ENCODE results near the gene TBCEL. TPM values are rescaled to one million over a fixed set of nuclear protein-coding genes. Genes with fewer than 3 reads are reported as not detected.
A peak's percentile ranks its signal among the peaks of the same experiment; 100 is the strongest.

The TBCEL gene
- total RNA-seq, 1 experiment from 2014 or later: 23.2 TPM

DNA sequence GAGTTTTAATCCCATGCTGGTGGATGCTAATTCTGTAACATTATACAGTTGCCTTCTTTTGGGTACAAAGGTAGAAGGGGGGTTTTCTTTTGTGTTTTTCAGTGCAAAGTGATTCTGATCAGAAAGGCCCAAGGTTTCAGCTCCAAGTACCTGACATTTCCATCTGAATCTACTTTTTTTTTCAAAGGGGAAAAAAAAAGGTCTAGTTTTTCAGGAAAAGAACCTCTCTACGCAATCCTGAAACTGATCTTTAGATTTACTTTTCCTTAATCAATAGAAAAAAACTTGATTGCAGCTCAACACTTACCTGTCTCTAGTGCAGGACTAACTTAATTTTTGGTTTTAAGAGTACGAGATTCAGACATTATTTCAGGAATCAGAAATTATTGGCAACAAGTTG is 77.0 kb downstream of the TBCEL start, which contains the start of gene TECTA:
Gene TECTA (plus strand): TSS at position 301 of the 400 bp plus-strand sequence. CDS start 1,423 bp downstream, outside the sequence.
- H3K9me3 ChIP-seq (ENCODE audit: control insufficient read depth, insufficient read depth, low read depth, low read length): no peaks in the 10 kb centered on the region
- H3K4me3 ChIP-seq (ENCODE audit: low read depth in 2 of 2, low read length in 2 of 2): no peak within 1 kb of the TSS
- ChIA-PET CTCF (no interaction called here), POLR2A (no interaction called here)
- H3K4me1 ChIP-seq (ENCODE audit: control insufficient read depth, insufficient read depth, low read length): 0 out of 2 replicates have a peak, but pooled peaks cover 3% of the 10 kb centered on the region
- intact Hi-C loops (cut with micrococcal nuclease; ENCODE audit: unreplicated experiment): no loop called here
- ATAC-seq (no peak), DNase-seq (ENCODE audit: low read depth, low spot score) (no peak)
- BruUV-seq (replicated peaks): no TSS peak
- in situ Hi-C loops (cut with HindIII; ENCODE audit: low pct_unique_long_range_greater_than_20kb, low sequenced_read_pairs): no loop called here
- no peak within 1 kb of the TSS for H3K27ac ChIP-seq (ENCODE audit: low read length)
- TF ChIP-seq, protein P1, sequence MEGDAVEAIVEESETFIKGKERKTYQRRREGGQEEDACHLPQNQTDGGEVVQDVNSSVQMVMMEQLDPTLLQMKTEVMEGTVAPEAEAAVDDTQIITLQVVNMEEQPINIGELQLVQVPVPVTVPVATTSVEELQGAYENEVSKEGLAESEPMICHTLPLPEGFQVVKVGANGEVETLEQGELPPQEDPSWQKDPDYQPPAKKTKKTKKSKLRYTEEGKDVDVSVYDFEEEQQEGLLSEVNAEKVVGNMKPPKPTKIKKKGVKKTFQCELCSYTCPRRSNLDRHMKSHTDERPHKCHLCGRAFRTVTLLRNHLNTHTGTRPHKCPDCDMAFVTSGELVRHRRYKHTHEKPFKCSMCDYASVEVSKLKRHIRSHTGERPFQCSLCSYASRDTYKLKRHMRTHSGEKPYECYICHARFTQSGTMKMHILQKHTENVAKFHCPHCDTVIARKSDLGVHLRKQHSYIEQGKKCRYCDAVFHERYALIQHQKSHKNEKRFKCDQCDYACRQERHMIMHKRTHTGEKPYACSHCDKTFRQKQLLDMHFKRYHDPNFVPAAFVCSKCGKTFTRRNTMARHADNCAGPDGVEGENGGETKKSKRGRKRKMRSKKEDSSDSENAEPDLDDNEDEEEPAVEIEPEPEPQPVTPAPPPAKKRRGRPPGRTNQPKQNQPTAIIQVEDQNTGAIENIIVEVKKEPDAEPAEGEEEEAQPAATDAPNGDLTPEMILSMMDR (IDR thresholded peaks at IDR 0.05): no peak
- no peak for TF ChIP-seq TCF7L2 (IDR thresholded peaks at IDR 0.05; ENCODE audit: low read depth, low read length)
- peaks cover 22% of the 10 kb centered on the region for H3K27me3 ChIP-seq (ENCODE audit: control insufficient read depth, insufficient read depth, low read length)
- H3K36me3 ChIP-seq (ENCODE audit: control insufficient read depth, insufficient read depth, low read length): no peaks in the 10 kb centered on the region

DNA sequence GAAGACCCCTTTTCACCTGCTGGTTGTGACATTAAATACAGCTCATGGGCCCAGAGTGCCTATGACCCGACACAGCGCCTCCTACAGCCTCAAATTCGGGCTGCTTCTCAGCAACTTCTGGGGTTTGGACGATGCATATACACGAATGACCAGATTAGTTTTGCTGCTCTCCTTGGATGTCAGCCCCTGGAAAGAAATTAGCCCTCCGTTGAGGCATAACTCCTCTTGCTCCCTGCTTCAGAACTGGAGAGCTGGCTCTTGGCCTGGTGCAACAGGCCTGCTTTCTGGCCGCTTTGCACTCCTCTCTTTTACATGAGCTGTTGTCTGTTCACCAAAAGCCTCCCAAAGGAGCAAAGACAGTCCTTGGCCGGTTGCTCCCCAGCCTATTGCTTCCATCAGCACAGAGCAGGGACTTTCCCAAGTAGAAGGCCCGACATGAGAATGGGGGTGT is 80.4 kb downstream of the TBCEL start:
- intact Hi-C loops (cut with micrococcal nuclease; ENCODE audit: unreplicated experiment) (no loop called here), in situ Hi-C loops (cut with HindIII; ENCODE audit: low pct_unique_long_range_greater_than_20kb, low sequenced_read_pairs) (no loop called here)
- TF ChIP-seq, protein P1 (IDR thresholded peaks at IDR 0.05): peak; percentile 45
- no peak for TF ChIP-seq TCF7L2 (IDR thresholded peaks at IDR 0.05; ENCODE audit: low read depth, low read length)
- ChIA-PET POLR2A (no interaction called here), CTCF (no interaction called here)
- no peak overlapping the region for H3K4me3 ChIP-seq (ENCODE audit: low read depth in 2 of 2, low read length in 2 of 2)
- BruUV-seq (replicated peaks): no TSS peak
- DNase-seq (ENCODE audit: low read depth, low spot score): no peak
- H3K4me1 ChIP-seq (ENCODE audit: control insufficient read depth, insufficient read depth, low read length): 0 out of 2 replicates have a peak, but pooled peaks cover 3% of the 10 kb centered on the region
- H3K27me3 ChIP-seq (ENCODE audit: control insufficient read depth, insufficient read depth, low read length): peaks cover 24% of the 10 kb centered on the region
- no peaks in the 10 kb centered on the region for H3K9me3 ChIP-seq (ENCODE audit: control insufficient read depth, insufficient read depth, low read depth, low read length)
- no peaks in the 10 kb centered on the region for H3K36me3 ChIP-seq (ENCODE audit: control insufficient read depth, insufficient read depth, low read length)
- no peak for ATAC-seq
- H3K27ac ChIP-seq (ENCODE audit: low read length): no peak overlapping the region

DNA sequence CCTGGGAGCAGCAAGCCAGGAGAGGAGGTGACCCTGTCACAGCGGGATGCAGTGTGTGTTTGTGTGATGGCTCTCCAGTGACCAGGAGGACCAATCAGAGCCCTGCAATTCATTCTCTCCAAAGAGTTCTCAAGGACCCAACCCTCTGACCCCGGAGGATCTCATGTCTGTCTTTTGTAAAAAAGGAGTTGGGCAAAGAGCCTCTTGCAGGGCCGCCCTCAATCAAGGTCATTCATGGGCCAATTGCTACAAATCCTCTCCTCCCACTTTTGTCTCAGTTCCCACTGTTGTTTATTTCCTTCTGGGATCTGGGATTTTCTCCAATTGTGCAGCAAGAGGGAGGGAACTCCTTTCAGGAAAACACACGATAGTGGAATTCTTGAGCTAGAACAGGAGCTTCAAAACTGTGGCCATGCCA is 81.2 kb downstream of the TBCEL start:
- TF ChIP-seq SIN3A (IDR thresholded peaks at IDR 0.05; ENCODE audit: borderline replicate concordance, insufficient read depth, low read depth, low read length) (no peak), POLR2AphosphoS5 (IDR thresholded peaks at IDR 0.05; ENCODE audit: low read depth, low read length) (no peak), TCF7L2 (IDR thresholded peaks at IDR 0.05; ENCODE audit: low read depth, low read length) (no peak)
- TF ChIP-seq, protein P1 (IDR thresholded peaks at IDR 0.05): no peak
- TF ChIP-seq, protein P2, sequence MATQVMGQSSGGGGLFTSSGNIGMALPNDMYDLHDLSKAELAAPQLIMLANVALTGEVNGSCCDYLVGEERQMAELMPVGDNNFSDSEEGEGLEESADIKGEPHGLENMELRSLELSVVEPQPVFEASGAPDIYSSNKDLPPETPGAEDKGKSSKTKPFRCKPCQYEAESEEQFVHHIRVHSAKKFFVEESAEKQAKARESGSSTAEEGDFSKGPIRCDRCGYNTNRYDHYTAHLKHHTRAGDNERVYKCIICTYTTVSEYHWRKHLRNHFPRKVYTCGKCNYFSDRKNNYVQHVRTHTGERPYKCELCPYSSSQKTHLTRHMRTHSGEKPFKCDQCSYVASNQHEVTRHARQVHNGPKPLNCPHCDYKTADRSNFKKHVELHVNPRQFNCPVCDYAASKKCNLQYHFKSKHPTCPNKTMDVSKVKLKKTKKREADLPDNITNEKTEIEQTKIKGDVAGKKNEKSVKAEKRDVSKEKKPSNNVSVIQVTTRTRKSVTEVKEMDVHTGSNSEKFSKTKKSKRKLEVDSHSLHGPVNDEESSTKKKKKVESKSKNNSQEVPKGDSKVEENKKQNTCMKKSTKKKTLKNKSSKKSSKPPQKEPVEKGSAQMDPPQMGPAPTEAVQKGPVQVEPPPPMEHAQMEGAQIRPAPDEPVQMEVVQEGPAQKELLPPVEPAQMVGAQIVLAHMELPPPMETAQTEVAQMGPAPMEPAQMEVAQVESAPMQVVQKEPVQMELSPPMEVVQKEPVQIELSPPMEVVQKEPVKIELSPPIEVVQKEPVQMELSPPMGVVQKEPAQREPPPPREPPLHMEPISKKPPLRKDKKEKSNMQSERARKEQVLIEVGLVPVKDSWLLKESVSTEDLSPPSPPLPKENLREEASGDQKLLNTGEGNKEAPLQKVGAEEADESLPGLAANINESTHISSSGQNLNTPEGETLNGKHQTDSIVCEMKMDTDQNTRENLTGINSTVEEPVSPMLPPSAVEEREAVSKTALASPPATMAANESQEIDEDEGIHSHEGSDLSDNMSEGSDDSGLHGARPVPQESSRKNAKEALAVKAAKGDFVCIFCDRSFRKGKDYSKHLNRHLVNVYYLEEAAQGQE (IDR thresholded peaks at IDR 0.05; ENCODE audit: insufficient read depth in 1 of 2, low read depth in 2 of 2, low read length in 1 of 2): no peak
- H3K27me3 ChIP-seq (ENCODE audit: control insufficient read depth, insufficient read depth, low read length): peaks cover 26% of the 10 kb centered on the region
- no peaks in the 10 kb centered on the region for H3K36me3 ChIP-seq (ENCODE audit: control insufficient read depth, insufficient read depth, low read length)
- in situ Hi-C loops (cut with HindIII; ENCODE audit: low pct_unique_long_range_greater_than_20kb, low sequenced_read_pairs): no loop called here
- H3K4me3 ChIP-seq (ENCODE audit: low read depth in 2 of 2, low read length in 2 of 2): no peak overlapping the region
- H3K9me3 ChIP-seq (ENCODE audit: control insufficient read depth, insufficient read depth, low read depth, low read length): no peaks in the 10 kb centered on the region
- ATAC-seq (no peak), DNase-seq (ENCODE audit: low read depth, low spot score) (no peak)
- intact Hi-C loops (cut with micrococcal nuclease; ENCODE audit: unreplicated experiment): no loop called here
- CTCF ChIA-PET: interaction anchor here (1.0 kb wide), 1 partner anchor 90 kb away, joined by 4 read pairs; no protein-coding TSS in a partner anchor
- no peak overlapping the region for H3K27ac ChIP-seq (ENCODE audit: low read length)
- POLR2A ChIA-PET: interaction anchor here (0.6 kb wide), 1 partner anchor 301 kb away, joined by 3 read pairs; no protein-coding TSS in a partner anchor
- BruUV-seq (replicated peaks): no TSS peak
- H3K4me1 ChIP-seq (ENCODE audit: control insufficient read depth, insufficient read depth, low read length): 0 out of 2 replicates have a peak, but pooled peaks cover 3% of the 10 kb centered on the region

Data from Panc1 (cell line).